Thyroid gland (tissue), 4 donors: ENCODE data around the gene GAPVD1.

Experiments
- CTCF ChIP-seq, 6 experiments: fragments of 200-600 bp in 3 of 6; fragments of 450-650 bp in 3 of 6; sonication (generic) in 3 of 6; IDR thresholded peaks; one replicate each; pipeline ENCODE4 v1.5.1; 2016 to 2019; ENCODE audit warnings: antibody characterized with exemption in 6 of 6, mild to moderate bottlenecking in 2 of 6, inconsistent platforms in 1 of 6, moderate library complexity in 1 of 6
- POLR2A ChIP-seq, 2 donors: fragments of 450-650 bp; IDR thresholded peaks; one replicate each; pipeline ENCODE4 v1.6.1; 2017; ENCODE audit warnings: antibody characterized with exemption in 2 of 2, mild to moderate bottlenecking in 2 of 2, moderate library complexity in 1 of 2

GRCh38 chr9:125413579-125413978 lies 152.0 kb downstream of the GAPVD1 start:
- no peak for TF ChIP-seq CTCF (IDR thresholded peaks at IDR 0.05)
- no peak for TF ChIP-seq POLR2A (IDR thresholded peaks at IDR 0.05)
